SIG-M5 (cell line): Measurements from ENCODE around the gene DNAJC17.

Experiments used
- DNase-seq: peaks from one replicate; lab custom pipeline; 2025; lab: John Stamatoyannopoulos, UW

Gene DNAJC17

GRCh38 chr15:40766194-40766815 is 41.0 kb downstream of the DNAJC17 start:
- no peak for DNase-seq

- DNase-seq = no peak
Observed at GRCh38 chr15:40764629-40765103, 42.6 kb downstream of the DNAJC17 start.

GRCh38 chr15:40763801-40764628 is 43.3 kb downstream of the DNAJC17 start, which contains the start of gene GCHFR:
Gene GCHFR (plus strand): TSS chr15:40764068. CDS start chr15:40764181, 113 bp downstream.
- no peak for DNase-seq

GRCh38 chr15:40762919-40763800 is 44.1 kb downstream of the DNAJC17 start:
- DNase-seq = no peak

GRCh38 chr15:40759961-40760360 is 47.3 kb downstream of the DNAJC17 start:
- no peak for DNase-seq

GRCh38 chr15:40756938-40757337 is 50.3 kb downstream of the DNAJC17 start:
- DNase-seq = no peak

- DNase-seq = no peak
Observed at GRCh38 chr15:40755812-40756208, 51.5 kb downstream of the DNAJC17 start.

- DNase-seq = peak; percentile 16
Observed at GRCh38 chr15:40754883-40755811, 52.1 kb downstream of the DNAJC17 start, which contains the start of gene RMDN3. Gene RMDN3 (minus strand): TSS chr15:40755254. CDS start chr15:40754783, 471 bp downstream.

- DNase-seq = no peak
Observed at GRCh38 chr15:40754574-40754882, 52.7 kb downstream of the DNAJC17 start.

GRCh38 chr15:40751745-40752144 is 55.5 kb downstream of the DNAJC17 start:
- DNase-seq = no peak

- no peak for DNase-seq
Observed at GRCh38 chr15:40750885-40751284, 56.4 kb downstream of the DNAJC17 start.

- no peak for DNase-seq
Observed at GRCh38 chr15:40749151-40749630, 58.1 kb downstream of the DNAJC17 start.

- DNase-seq = no peak
Observed at GRCh38 chr15:40747685-40748631, 59.3 kb downstream of the DNAJC17 start.

GRCh38 chr15:40746916-40747418 is 60.3 kb downstream of the DNAJC17 start:
- DNase-seq = no peak

GRCh38 chr15:40744815-40745152 is 62.5 kb downstream of the DNAJC17 start:
- no peak for DNase-seq

GRCh38 chr15:40743921-40744814 is 63.1 kb downstream of the DNAJC17 start:
- DNase-seq = no peak

GRCh38 chr15:40743485-40743901 is 63.8 kb downstream of the DNAJC17 start:
- no peak for DNase-seq

GRCh38 chr15:40739854-40740253 is 67.4 kb downstream of the DNAJC17 start:
- DNase-seq = no peak

- DNase-seq = no peak
Observed at GRCh38 chr15:40739047-40739446, 68.2 kb downstream of the DNAJC17 start.
